Rectal smooth muscle tissue (tissue), 1 donor: ENCODE results near the gene NTSR2.
"Not testable (repeated sequence)": the region's sequence is repeated elsewhere in the genome, so short reads cannot be mapped to it uniquely, and the experiment has no call there.

ENCODE experiments used
- H3K27ac ChIP-seq: one replicate; pipeline ENCODE4 v1.7.0; 2013; ENCODE audit warnings: low read depth, low read length, inconsistent platforms
- H3K27me3 ChIP-seq: one replicate; pipeline ENCODE4 v1.7.0; 2013; ENCODE audit warnings: low read length; ENCODE audit not compliant: control insufficient read depth, insufficient read depth
- H3K36me3 ChIP-seq: one replicate; pipeline ENCODE4 v1.7.0; 2013; ENCODE audit warnings: low read length; ENCODE audit not compliant: control insufficient read depth, insufficient read depth
- H3K4me1 ChIP-seq: one replicate; pipeline ENCODE4 v1.7.0; 2013; ENCODE audit warnings: low read length; ENCODE audit not compliant: control insufficient read depth, insufficient read depth
- H3K4me3 ChIP-seq: one replicate; pipeline ENCODE4 v1.7.0; 2013; ENCODE audit warnings: low read length
- H3K9ac ChIP-seq: one replicate; pipeline ENCODE4 v1.7.0; 2013; ENCODE audit warnings: low read length

NTSR2 gene

DNA sequence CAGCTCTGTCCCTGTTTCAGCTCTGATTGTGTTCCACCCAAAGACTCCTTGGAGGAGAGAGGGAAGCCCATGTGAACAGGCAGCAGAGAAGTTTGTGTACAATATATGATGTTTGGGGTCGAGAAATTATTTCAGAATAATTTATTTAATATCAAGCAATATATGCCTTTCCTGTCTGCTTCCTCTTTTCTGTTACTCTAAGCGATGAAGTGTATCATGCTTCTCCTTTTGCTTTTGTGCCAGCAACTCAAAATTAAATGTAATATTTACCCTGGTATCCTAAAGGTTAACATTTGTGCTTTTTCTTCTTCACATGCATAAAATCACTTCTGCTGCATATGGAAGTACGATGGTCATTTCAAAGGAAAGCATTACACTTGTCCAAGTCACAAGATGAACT is 2.4 kb upstream of the NTSR2 start:
- H3K4me3 ChIP-seq: no peak overlapping the region
- H3K27me3 ChIP-seq: peaks cover 5% of the 10 kb centered on the region

GRCh38 chr2:11667866-11668637 is 1.9 kb downstream of the NTSR2 start:
- H3K27ac ChIP-seq: no peak overlapping the region
- no peaks in the 10 kb centered on the region for H3K36me3 ChIP-seq
- H3K9ac ChIP-seq: no peak overlapping the region
- no peaks in the 10 kb centered on the region for H3K27me3 ChIP-seq
- H3K4me1 ChIP-seq: no peaks in the 10 kb centered on the region
- H3K4me3 ChIP-seq: no peak overlapping the region

More for the DNA sequence above, 2.4 kb upstream of the NTSR2 start:
- no peak overlapping the region for H3K27ac ChIP-seq
- H3K9ac ChIP-seq: no peak overlapping the region
- no peaks in the 10 kb centered on the region for H3K4me1 ChIP-seq
- H3K36me3 ChIP-seq: no peaks in the 10 kb centered on the region

- Histone ChIP-seq H3K27ac (no peak overlapping the region), H3K4me3 (no peak overlapping the region), H3K9ac (no peak overlapping the region), H3K4me1 (no peaks in the 10 kb centered on the region), H3K27me3 (no peaks in the 10 kb centered on the region), H3K36me3 (no peaks in the 10 kb centered on the region)
Observed at GRCh38 chr2:11667194-11667593, 2.8 kb downstream of the NTSR2 start.

DNA sequence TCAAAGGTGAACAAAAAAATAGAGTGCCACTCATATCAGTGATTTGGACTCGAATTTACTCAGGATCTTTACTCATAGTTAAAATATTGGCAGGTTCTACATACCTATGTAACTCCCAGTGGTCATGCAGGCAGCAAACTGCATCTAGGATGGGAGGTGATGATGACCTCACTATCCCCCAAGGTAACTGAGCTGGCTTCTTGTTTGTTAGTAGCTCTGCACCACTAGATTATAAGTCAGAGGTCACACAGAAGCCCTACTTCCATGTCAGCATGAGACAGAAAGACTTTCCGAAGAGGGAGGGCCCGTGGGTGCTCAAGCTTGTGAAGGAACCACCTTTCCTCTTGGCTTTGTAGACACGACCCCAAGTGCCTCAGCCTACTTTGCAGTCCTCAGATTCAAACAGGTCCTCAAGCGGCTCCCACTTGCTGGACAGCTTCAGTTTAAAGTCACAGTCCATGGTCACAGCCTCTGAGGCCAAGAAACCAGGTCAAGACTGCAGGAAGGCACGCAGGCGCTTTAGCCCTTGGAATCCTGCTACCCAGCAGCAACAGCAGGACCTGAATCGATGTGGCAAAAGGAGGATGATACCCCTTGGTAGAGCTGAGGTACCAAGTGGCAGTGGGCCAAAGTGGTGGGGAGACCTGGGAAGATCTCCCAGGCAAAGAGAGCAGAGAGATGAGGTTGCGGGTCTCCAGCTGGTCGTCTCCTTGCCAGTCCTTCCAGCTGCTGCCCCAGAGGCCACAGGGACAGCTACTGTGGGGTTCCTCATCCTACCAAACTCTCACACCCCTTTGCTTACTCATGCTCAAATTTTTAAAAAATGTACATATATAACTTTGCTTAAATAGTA is 4.3 kb downstream of the NTSR2 start:
- no peaks in the 10 kb centered on the region for H3K4me1 ChIP-seq
- H3K27me3 ChIP-seq: no peaks in the 10 kb centered on the region
- no peak overlapping the region for H3K9ac ChIP-seq
- no peak overlapping the region for H3K4me3 ChIP-seq
- no peak overlapping the region for H3K27ac ChIP-seq
- no peaks in the 10 kb centered on the region for H3K36me3 ChIP-seq

- Histone ChIP-seq H3K27ac (no peak overlapping the region), H3K27me3 (no peaks in the 10 kb centered on the region), H3K4me1 (no peaks in the 10 kb centered on the region), H3K36me3 (no peaks in the 10 kb centered on the region), H3K9ac (no peak overlapping the region), H3K4me3 (no peak overlapping the region)
Observed at GRCh38 chr2:11665028-11665427, 5.0 kb downstream of the NTSR2 start.

- Histone ChIP-seq H3K27me3 (no peaks in the 10 kb centered on the region), H3K36me3 (no peaks in the 10 kb centered on the region)
Observed at GRCh38 chr2:11663427-11663826, 6.6 kb downstream of the NTSR2 start.

DNA sequence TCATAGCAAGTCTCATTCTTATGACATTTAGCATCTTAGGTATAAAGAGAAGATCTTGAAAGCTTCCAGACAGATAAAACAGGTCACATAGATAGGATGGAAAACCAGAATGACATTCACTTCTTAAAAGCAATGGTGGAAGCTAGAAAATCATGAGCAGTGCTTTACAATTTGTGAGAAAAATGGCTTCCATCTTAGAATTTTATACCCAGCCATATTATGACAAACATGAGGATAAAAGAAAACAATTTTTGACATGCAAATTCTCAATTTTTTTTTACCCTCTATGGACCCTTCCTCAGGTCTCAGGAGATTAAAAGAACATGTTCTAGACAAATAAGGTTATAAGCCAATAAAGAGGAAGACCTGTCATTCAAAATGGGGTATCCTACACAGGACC is 7.1 kb downstream of the NTSR2 start:
- Histone ChIP-seq H3K27me3 (no peaks in the 10 kb centered on the region), H3K4me3 (no peak overlapping the region), H3K9ac (no peak overlapping the region), H3K4me1 (no peaks in the 10 kb centered on the region), H3K36me3 (no peaks in the 10 kb centered on the region), H3K27ac (no peak overlapping the region)

More at GRCh38 chr2:11663427-11663826, 6.6 kb downstream of the NTSR2 start:
- Histone ChIP-seq H3K27ac (no peak overlapping the region), H3K4me1 (no peaks in the 10 kb centered on the region), H3K9ac (no peak overlapping the region), H3K4me3 (no peak overlapping the region)

DNA sequence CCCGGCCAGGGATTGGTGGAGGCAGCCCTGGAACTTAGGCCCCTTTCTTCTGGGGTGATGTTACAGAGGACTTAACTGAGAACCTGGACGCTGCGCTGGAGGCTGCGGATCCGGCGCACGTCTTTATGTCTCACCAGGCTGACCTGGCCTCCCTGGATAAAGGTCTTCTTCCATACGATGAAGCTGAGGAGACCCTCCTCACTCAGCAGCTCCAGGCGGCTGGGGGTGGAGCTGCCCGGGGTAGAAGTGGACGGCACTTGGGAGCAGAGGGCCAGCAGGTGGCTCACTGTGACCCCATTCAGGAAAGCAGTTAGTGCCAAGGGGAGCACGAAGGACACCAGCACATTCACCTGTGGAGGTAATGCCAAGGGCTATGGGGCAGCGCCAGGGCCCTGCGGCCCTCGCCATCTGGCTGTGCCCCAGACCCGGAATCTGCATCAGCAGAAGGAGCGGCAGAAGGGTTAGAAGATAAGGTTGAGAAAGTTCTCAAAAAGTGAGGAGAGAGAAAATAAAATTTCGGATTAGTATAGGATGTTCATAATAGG is 8.0 kb downstream of the NTSR2 start:
- Histone ChIP-seq H3K4me3 (no peak overlapping the region), H3K27me3 (no peaks in the 10 kb centered on the region), H3K36me3 (no peaks in the 10 kb centered on the region), H3K9ac (no peak overlapping the region), H3K4me1 (no peaks in the 10 kb centered on the region), H3K27ac (no peak overlapping the region)

GRCh38 chr2:11660396-11660795 is 9.6 kb downstream of the NTSR2 start:
- H3K36me3 ChIP-seq, H3K4me1 ChIP-seq, H3K27me3 ChIP-seq, H3K27ac ChIP-seq, H3K4me3 ChIP-seq, H3K9ac ChIP-seq: not testable (repeated sequence)

DNA sequence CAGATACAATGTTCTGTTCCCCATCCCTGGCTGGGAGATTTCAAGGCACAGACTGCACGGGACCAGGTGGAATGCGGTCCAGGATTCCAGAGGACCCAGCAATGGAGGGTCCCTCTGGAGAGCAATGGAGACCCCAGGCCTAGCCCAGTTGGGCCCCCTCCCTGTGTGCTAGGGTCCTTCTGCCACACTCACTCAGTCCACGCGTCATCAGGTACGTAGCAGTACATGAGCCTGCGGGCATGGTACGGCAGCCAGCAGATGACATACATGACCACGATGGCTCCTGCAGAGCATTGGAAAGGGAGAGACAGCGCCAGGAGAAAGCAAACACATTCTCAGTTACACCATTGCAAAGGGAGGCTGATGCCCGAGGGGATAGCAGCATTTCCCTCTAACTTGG is 10.1 kb downstream of the NTSR2 start:
- Histone ChIP-seq H3K27me3 (no peaks in the 10 kb centered on the region), H3K4me3 (no peak overlapping the region), H3K4me1 (no peaks in the 10 kb centered on the region), H3K27ac (no peak overlapping the region), H3K36me3 (no peaks in the 10 kb centered on the region), H3K9ac (no peak overlapping the region)

DNA sequence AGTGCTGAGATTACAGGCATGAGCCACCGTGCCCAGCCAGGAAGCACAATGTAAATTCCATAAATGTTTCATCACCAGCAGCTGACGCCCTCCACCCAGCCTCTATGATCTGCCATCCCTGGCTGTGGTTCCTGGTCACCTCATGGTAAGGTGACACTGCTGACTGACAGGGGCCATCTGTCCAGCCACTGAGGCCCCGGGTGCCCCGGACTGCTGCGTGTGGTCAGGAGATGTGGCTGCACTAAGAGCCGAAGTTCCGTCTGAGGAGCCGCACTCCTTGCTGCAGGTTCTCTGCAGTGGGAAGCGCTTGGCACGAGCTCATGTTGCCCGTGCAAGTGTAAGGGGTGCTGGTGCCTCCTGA is 10.9 kb downstream of the NTSR2 start:
- no peaks in the 10 kb centered on the region for H3K27me3 ChIP-seq
- no peak overlapping the region for H3K27ac ChIP-seq
- no peaks in the 10 kb centered on the region for H3K4me1 ChIP-seq
- no peaks in the 10 kb centered on the region for H3K36me3 ChIP-seq
- H3K4me3 ChIP-seq: no peak overlapping the region
- H3K9ac ChIP-seq: no peak overlapping the region

GRCh38 chr2:11658208-11659114 is 11.5 kb downstream of the NTSR2 start:
- H3K4me1 ChIP-seq: no peaks in the 10 kb centered on the region
- no peak overlapping the region for H3K27ac ChIP-seq
- no peak overlapping the region for H3K4me3 ChIP-seq
- no peak overlapping the region for H3K9ac ChIP-seq
- no peaks in the 10 kb centered on the region for H3K27me3 ChIP-seq
- no peaks in the 10 kb centered on the region for H3K36me3 ChIP-seq
